Measurements from ENCODE around the gene HSD17B8. TPM values are rescaled to one million over a fixed set of nuclear protein-coding genes. Genes with fewer than 3 reads are reported as not detected.

The HSD17B8 gene
- total RNA-seq, 1 donor from 2014 or later, result 13.3 TPM

DNA sequence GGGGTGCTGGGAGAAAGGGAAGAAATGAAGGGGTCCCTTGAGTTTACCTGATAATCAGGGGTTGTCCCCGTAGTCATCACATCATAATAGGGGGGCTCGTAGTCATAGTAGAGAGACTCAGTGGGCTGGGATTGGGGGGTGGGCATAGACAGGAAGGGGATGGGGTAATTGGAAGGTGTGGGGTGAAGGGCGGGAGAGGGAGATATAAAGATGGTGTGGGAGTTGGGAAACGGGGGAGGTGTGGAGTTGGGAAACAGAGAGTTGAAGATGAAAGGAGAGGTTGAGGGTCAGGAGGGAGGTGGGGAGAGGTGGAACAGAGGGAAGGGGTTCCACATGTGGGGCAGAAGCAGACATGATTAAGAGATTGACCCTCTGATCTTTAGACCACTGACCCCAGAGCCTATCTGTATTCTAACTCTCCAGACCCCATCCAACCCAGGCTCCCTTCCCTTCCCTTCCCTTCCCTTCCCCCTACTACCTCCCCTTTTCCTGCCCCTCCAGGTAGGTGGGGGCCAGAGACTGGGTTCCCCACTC lies 18.7 kb upstream of the HSD17B8 start:
- DNase-seq (no peak), ATAC-seq (no peak)
- no peak overlapping the region for H3K4me3 ChIP-seq
- H3K27ac ChIP-seq, result no peak overlapping the region
- H3K4me1 ChIP-seq, result no peaks in the 10 kb centered on the region
- intact Hi-C loops (cut with DNase I), result no loop called here
- H3K27me3 ChIP-seq (ENCODE audit: low read depth), result peaks cover 12% of the 10 kb centered on the region
- TF ChIP-seq, protein P1, sequence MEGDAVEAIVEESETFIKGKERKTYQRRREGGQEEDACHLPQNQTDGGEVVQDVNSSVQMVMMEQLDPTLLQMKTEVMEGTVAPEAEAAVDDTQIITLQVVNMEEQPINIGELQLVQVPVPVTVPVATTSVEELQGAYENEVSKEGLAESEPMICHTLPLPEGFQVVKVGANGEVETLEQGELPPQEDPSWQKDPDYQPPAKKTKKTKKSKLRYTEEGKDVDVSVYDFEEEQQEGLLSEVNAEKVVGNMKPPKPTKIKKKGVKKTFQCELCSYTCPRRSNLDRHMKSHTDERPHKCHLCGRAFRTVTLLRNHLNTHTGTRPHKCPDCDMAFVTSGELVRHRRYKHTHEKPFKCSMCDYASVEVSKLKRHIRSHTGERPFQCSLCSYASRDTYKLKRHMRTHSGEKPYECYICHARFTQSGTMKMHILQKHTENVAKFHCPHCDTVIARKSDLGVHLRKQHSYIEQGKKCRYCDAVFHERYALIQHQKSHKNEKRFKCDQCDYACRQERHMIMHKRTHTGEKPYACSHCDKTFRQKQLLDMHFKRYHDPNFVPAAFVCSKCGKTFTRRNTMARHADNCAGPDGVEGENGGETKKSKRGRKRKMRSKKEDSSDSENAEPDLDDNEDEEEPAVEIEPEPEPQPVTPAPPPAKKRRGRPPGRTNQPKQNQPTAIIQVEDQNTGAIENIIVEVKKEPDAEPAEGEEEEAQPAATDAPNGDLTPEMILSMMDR (IDR thresholded peaks at IDR 0.05), result no peak
- no peaks in the 10 kb centered on the region for H3K36me3 ChIP-seq
- H3K9me3 ChIP-seq, result no peaks in the 10 kb centered on the region

DNA sequence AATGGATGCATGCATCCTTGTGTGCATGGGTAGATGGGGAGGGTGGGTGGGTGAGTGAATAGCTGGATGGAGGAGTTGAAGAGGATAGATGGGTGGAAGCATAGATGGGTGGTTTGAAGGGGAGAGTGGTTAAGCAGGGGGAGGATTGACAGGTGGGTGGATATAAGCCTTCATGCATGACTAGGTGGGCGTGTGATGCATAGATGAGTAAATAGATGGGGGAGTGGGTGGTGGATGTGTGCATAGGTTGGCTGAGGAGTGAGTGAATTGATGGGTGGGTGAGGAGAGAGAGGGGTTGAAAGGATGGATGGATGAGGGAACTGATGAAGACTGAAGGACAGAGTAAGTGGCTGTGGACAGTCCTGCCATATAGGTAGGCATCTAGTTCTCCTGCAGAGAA lies 16.6 kb upstream of the HSD17B8 start:
- TF ChIP-seq, protein P1 (IDR thresholded peaks at IDR 0.05), result no peak
- Histone ChIP-seq H3K4me1 (peaks cover 16% of the 10 kb centered on the region), H3K4me3 (no peak overlapping the region), H3K9me3 (no peaks in the 10 kb centered on the region), H3K27me3 (ENCODE audit: low read depth) (peaks cover 28% of the 10 kb centered on the region), H3K36me3 (no peaks in the 10 kb centered on the region), H3K27ac (no peak overlapping the region)
- intact Hi-C loops (cut with DNase I), result no loop called here
- DNase-seq (no peak), ATAC-seq (no peak)

DNA sequence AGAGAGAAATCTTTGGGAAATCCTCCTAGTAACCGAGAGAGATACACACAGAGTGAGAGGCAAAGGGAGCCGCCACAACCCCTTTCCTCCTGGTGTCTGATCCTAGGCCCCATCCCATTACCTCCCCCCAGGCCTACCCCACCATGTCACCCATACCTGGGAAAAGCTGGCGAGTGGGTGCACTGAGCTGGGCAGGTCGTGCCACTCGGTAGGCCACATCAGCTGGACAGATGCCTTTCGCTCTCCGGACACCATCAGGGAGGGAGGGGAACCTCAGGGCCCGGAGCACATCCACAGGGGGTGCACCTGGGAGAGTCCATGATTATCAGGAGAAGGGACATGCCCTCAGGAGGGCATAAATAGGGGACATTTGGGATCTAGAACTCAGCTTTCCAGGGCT lies 15.3 kb upstream of the HSD17B8 start:
- no peaks in the 10 kb centered on the region for H3K9me3 ChIP-seq
- H3K27ac ChIP-seq, result no peak overlapping the region
- H3K4me3 ChIP-seq, result no peak overlapping the region
- DNase-seq, result peak; percentile 24
- TF ChIP-seq, protein P1 (IDR thresholded peaks at IDR 0.05), result no peak
- H3K27me3 ChIP-seq (ENCODE audit: low read depth), result peaks cover 28% of the 10 kb centered on the region
- ATAC-seq, result no peak
- peaks cover 18% of the 10 kb centered on the region for H3K4me1 ChIP-seq
- H3K36me3 ChIP-seq, result peaks cover 2% of the 10 kb centered on the region
- intact Hi-C loops (cut with DNase I), result no loop called here

DNA sequence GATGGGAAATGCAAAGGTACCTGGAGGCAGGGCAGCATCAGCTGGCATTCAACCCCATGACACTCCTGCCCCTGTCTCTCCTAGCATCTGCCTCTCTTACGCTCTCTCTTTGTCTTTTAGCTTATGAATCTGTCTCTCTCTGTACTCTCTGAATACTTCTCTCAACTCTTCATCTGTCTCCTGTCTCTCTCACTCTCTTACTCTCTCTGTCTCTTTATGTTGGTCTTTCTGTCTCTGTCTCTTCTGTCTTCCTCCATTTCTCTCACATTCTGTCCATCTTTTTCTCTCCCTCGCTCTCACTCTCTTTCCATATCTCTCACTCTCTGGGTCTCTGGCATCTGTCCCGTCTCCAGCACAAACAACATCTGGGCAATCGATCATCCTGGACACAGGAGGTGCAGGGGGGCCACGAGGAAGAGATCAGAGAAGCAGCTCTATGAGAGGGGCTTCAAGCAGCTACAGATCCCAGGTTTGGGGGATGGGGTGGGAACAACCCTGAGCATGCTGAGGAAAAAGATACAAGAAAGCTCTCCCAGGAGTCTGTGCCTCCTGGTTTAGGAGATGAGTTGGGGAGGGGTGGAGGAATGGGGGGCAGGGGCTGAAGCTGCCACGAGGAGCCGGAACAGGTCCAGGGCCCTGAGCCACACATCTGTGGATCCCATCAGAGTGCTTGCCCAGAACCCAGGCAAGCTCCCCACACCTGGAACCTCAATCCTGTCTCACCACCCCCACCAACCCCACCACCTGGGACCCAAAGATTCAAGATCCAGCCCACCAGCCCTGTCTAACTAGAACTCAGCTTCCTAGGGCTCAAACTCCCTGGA lies 14.6 kb upstream of the HSD17B8 start:
- no peaks in the 10 kb centered on the region for H3K9me3 ChIP-seq
- H3K27me3 ChIP-seq (ENCODE audit: low read depth), result peaks cover 28% of the 10 kb centered on the region
- TF ChIP-seq, protein P1 (IDR thresholded peaks at IDR 0.05), result no peak
- no peak overlapping the region for H3K4me3 ChIP-seq
- peaks cover 9% of the 10 kb centered on the region for H3K36me3 ChIP-seq
- H3K4me1 ChIP-seq, result peaks cover 18% of the 10 kb centered on the region
- DNase-seq (peak; percentile 21), ATAC-seq (no peak)
- intact Hi-C loops (cut with DNase I), result no loop called here
- H3K27ac ChIP-seq, result no peak overlapping the region

DNA sequence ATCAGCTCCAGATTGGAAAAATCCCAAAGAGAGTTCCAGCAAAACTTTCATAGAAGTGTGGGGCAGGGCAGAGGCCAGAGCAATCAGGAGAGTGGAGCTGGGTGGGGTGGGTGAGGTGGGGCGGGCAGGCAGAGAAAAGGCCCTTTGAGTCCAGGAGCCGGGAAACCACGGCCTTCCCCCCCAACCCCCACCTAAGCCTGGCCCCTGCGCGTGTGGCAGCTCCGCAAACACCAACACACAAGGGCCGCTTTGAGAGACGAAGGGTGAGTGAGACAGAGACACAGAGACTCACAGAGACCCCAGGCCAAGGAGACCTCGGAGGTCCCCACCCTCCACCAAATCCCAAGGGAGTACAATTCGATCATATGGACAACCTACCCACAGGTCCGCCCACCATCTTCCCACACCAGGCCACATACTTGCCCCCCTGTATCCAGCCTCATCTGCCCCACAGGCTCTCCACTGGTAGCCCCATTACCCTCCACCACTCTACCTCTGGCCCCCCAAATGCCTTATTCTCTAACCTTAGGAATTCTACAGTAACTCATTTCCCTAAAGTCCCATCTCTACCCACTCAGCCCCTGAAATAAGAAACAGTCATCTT lies 13.8 kb upstream of the HSD17B8 start:
- H3K4me3 ChIP-seq, result no peak overlapping the region
- DNase-seq (peak; percentile 17), ATAC-seq (no peak)
- H3K27ac ChIP-seq, result no peak overlapping the region
- peaks cover 17% of the 10 kb centered on the region for H3K36me3 ChIP-seq
- no peaks in the 10 kb centered on the region for H3K9me3 ChIP-seq
- peaks cover 18% of the 10 kb centered on the region for H3K4me1 ChIP-seq
- TF ChIP-seq, protein P1 (IDR thresholded peaks at IDR 0.05), result no peak
- intact Hi-C loops (cut with DNase I), result no loop called here
- H3K27me3 ChIP-seq (ENCODE audit: low read depth), result peaks cover 28% of the 10 kb centered on the region

Data from lower lobe of right lung (tissue), 2 donors.